ENCODE measurements around the gene AMPH. TPM values are rescaled to one million over a fixed set of nuclear protein-coding genes. Genes with fewer than 3 reads are reported as not detected.

Gene AMPH
- total RNA-seq, result 2.1 TPM

- DNase-seq (ENCODE audit: low spot score), result no peak
Observed at GRCh38 chr7:38630720-38631673, at the start of gene AMPH. Gene AMPH (minus strand): TSS chr7:38631373. CDS start chr7:38631351, 22 bp downstream.

- no peak for DNase-seq (ENCODE audit: low spot score)
Observed at GRCh38 chr7:38679419-38679818, 48.2 kb upstream of the AMPH start.

- no peak for DNase-seq (ENCODE audit: low spot score)
Observed at GRCh38 chr7:38678698-38679054, 47.5 kb upstream of the AMPH start.

GRCh38 chr7:38677981-38678697 is 47.0 kb upstream of the AMPH start:
- no peak for DNase-seq (ENCODE audit: low spot score)

- DNase-seq (ENCODE audit: low spot score), result no peak
Observed at GRCh38 chr7:38675494-38676106, 44.4 kb upstream of the AMPH start.

GRCh38 chr7:38674513-38674912 is 43.3 kb upstream of the AMPH start:
- no peak for DNase-seq (ENCODE audit: low spot score)

GRCh38 chr7:38673795-38674194 is 42.6 kb upstream of the AMPH start:
- DNase-seq (ENCODE audit: low spot score), result no peak

GRCh38 chr7:38671911-38672905 is 41.0 kb upstream of the AMPH start:
- DNase-seq (ENCODE audit: low spot score), result no peak

GRCh38 chr7:38669965-38670520 is 38.9 kb upstream of the AMPH start:
- DNase-seq (ENCODE audit: low spot score), result no peak

- no peak for DNase-seq (ENCODE audit: low spot score)
Observed at GRCh38 chr7:38664972-38665371, 33.8 kb upstream of the AMPH start.

- DNase-seq (ENCODE audit: low spot score), result no peak
Observed at GRCh38 chr7:38660427-38661099, 29.4 kb upstream of the AMPH start.

GRCh38 chr7:38659931-38660330 is 28.8 kb upstream of the AMPH start:
- no peak for DNase-seq (ENCODE audit: low spot score)

- DNase-seq (ENCODE audit: low spot score), result no peak
Observed at GRCh38 chr7:38658921-38659320, 27.7 kb upstream of the AMPH start.

- DNase-seq (ENCODE audit: low spot score), result no peak
Observed at GRCh38 chr7:38656968-38657367, 25.8 kb upstream of the AMPH start.

GRCh38 chr7:38655833-38656774 is 24.9 kb upstream of the AMPH start:
- DNase-seq (ENCODE audit: low spot score), result no peak

GRCh38 chr7:38637957-38638356 is 6.8 kb upstream of the AMPH start:
- DNase-seq (ENCODE audit: low spot score), result no peak

- no peak for DNase-seq (ENCODE audit: low spot score)
Observed at GRCh38 chr7:38632411-38632810, 1.2 kb upstream of the AMPH start.

GRCh38 chr7:38629651-38630510 is 1.3 kb downstream of the AMPH start:
- no peak for DNase-seq (ENCODE audit: low spot score)
